Nephron progenitor cell (in vitro differentiated cells): ENCODE measurements around the gene ALPL.
A peak's percentile ranks its signal among the peaks of the same experiment; 100 is the strongest.

Experiments used
- DNase-seq: peaks from one replicate; pipeline ENCODE4 v3.0.0; 2021
- H3K27ac Mint-ChIP-seq: 2 replicates; pipeline ENCODE4 v1.8.0; 2021; ENCODE audit warnings: mild to moderate bottlenecking, moderate library complexity, mixed read lengths
- H3K27me3 Mint-ChIP-seq: 2 replicates; pipeline ENCODE4 v1.8.0; 2021; ENCODE audit warnings: mild to moderate bottlenecking, low read depth, mixed read lengths; ENCODE audit not compliant: poor library complexity
- H3K36me3 Mint-ChIP-seq: 2 replicates; pipeline ENCODE4 v1.8.0; 2021; ENCODE audit warnings: low read depth, mixed read lengths
- H3K4me1 Mint-ChIP-seq: 2 replicates; pipeline ENCODE4 v1.8.0; 2021; ENCODE audit warnings: mixed read lengths
- H3K4me3 Mint-ChIP-seq: 2 replicates; pipeline ENCODE4 v1.8.0; 2021; ENCODE audit warnings: mild to moderate bottlenecking, moderate library complexity, mixed read lengths
- H3K9me3 Mint-ChIP-seq: 2 replicates; pipeline ENCODE4 v1.8.0; 2021; ENCODE audit warnings: mild to moderate bottlenecking, moderate library complexity, mixed read lengths
- CTCF ChIP-seq: fragments of 200-600 bp; sonication (generic); IDR thresholded peaks from 2 replicates; pipeline ENCODE4 v1.5.0; 2021; ENCODE audit warnings: antibody characterized with exemption

The ALPL gene

DNA sequence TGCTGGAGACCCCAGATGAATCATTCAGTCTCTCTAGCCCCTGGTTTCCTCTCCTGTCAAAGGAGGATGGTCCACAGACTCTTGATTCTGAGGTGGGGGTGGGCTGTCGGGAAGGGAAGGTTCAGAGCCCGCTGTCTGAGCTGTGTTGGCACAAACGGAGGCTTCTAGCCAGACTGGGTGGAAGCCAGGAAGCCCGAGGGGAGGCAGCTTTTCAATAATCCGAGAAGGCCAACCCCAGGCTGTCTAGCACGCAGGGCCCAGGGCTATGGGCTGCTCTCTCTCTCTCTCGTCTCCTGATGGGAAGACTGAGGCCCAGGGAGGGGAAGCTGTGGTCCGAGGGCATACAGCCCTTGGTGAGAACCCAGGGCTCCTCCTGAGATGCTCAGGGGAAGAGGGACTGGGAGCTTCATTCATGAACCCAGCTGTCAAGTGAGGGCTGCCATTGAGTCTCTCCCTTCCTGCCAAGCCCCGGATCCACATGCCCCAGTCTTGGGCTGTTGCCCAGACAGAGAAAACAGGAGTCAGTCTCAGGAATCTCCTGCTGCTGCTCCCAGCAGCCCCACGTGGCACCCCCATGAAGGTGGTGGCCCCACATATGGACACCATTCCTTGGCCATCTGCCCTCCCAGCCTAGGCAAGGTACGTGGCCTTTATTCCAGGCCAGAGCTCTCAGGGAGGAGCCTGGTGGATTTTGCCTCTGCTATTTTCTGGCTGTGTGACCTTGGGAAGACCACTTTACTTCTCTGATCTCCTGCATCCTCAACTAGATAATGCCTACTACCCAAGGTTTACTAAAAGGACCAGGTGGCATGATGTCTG, 115.6 kb downstream of the ALPL start:
- Mint-ChIP-seq H3K36me3 (no peaks in the 10 kb centered on the region), H3K9me3 (no peaks in the 10 kb centered on the region), H3K4me3 (no peak overlapping the region), H3K27me3 (peaks cover 55% of the 10 kb centered on the region), H3K4me1 (peaks cover 9% of the 10 kb centered on the region), H3K27ac (no peak overlapping the region)
- no peak for TF ChIP-seq CTCF
- no peak for DNase-seq

DNA sequence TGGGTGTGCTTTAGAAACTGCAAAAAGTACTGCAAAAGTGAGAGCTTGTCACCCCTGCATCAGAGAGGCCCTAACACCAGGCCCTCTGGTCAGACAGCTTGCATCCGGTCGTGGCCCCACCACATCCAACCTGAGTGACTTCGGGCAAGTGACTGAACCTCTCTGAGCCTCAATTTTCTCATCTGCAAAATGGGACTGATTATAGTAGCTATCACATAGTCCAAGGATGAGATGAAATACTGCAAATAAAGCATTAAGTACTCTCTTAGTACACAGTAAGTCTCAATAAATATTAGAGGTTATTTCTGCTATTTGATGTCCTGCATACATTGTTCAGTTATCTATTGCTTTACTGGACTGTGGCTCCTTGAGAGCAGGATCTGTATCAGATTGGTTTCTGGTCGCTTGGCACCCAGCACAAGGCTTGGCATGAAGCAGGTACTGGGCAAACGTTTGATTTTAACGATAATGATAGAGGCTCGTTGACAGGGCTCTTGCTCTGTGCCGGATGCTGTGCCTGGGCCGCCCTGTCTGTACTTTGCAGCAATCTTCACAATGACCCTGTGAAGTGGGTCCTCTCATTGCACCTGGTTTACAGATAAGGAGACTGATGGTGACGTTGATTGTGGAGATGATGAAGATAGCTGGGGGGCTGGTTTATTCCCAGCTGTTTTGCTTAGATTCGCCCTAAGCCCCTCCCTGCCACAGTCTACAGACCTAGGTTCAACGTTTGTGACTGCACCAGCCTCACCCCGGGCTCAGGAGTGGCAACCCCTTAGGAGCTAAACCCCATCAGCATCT, 116.4 kb downstream of the ALPL start:
- peaks cover 51% of the 10 kb centered on the region for H3K27me3 Mint-ChIP-seq
- H3K4me3 Mint-ChIP-seq = no peak overlapping the region
- H3K27ac Mint-ChIP-seq = peak overlapping the region; percentile 39
- no peak for TF ChIP-seq CTCF
- H3K36me3 Mint-ChIP-seq = no peaks in the 10 kb centered on the region
- DNase-seq = no peak
- H3K9me3 Mint-ChIP-seq = no peaks in the 10 kb centered on the region
- H3K4me1 Mint-ChIP-seq = peaks cover 5% of the 10 kb centered on the region

- Mint-ChIP-seq H3K4me1 (peaks cover 12% of the 10 kb centered on the region), H3K27me3 (peaks cover 38% of the 10 kb centered on the region), H3K27ac (no peak overlapping the region), H3K36me3 (no peaks in the 10 kb centered on the region), H3K4me3 (no peak overlapping the region), H3K9me3 (no peaks in the 10 kb centered on the region)
- TF ChIP-seq CTCF = no peak
- no peak for DNase-seq
These were observed 117.7 kb downstream of the ALPL start for GRCh38 chr1:21626921-21627339.
